Spleen (tissue), 11 donors: ENCODE results near the gene PLCB1. TPM values are rescaled to one million over a fixed set of nuclear protein-coding genes. Genes with fewer than 3 reads are reported as not detected.

Experiments used
- DNase-seq: peaks from one replicate; pipeline ENCODE4 v3.0.0-alpha.2; 2020
- H3K27ac ChIP-seq, 8 donors: fragments of 200-600 bp; sonication (generic) in 7 of 8; 1 replicate in 4 of 8; 2 replicates in 4 of 8; pipeline versions ENCODE4 v1.5.0 to v1.8.0; 2016 to 2021; ENCODE audit warnings: inconsistent platforms in 4 of 8, mild to moderate bottlenecking in 4 of 8, moderate library complexity in 1 of 8
- H3K27me3 ChIP-seq, 7 donors: fragments of 200-600 bp; sonication (generic) in 6 of 7; replicated peaks in 1 of 7; 1 replicate in 4 of 7; 2 replicates in 3 of 7; pipeline versions ENCODE4 v1.5.0 to v1.8.0; 2016 to 2021; ENCODE audit warnings: inconsistent platforms in 3 of 7, mild to moderate bottlenecking in 1 of 7
- H3K36me3 ChIP-seq, 6 donors: fragments of 200-600 bp; sonication (generic) in 5 of 6; 1 replicate in 4 of 6; 2 replicates in 2 of 6; pipeline versions ENCODE4 v1.5.0 to v1.8.0; 2016 to 2021; ENCODE audit warnings: inconsistent platforms in 2 of 6
- H3K4me1 ChIP-seq, 6 donors: fragments of 200-600 bp; sonication (generic) in 5 of 6; 1 replicate in 3 of 6; 2 replicates in 3 of 6; pipeline versions ENCODE4 v1.5.0 to v1.8.0; 2016 to 2021; ENCODE audit warnings: inconsistent platforms in 3 of 6
- H3K4me3 ChIP-seq, 8 donors: fragments of 200-600 bp; sonication (generic) in 7 of 8; 1 replicate in 4 of 8; 2 replicates in 4 of 8; pipeline versions ENCODE4 v1.5.0 to v1.8.0; 2016 to 2021; ENCODE audit warnings: inconsistent platforms in 4 of 8, mild to moderate bottlenecking in 4 of 8, moderate library complexity in 2 of 8
- H3K9me3 ChIP-seq, 8 donors: fragments of 200-600 bp; sonication (generic) in 7 of 8; 1 replicate in 4 of 8; 2 replicates in 4 of 8; pipeline versions ENCODE4 v1.5.0 to v1.8.0; 2016 to 2021; ENCODE audit warnings: inconsistent platforms in 4 of 8
- CTCF ChIP-seq, 11 experiments: fragments of 200-600 bp in 7 of 11; fragments of 450-650 bp in 4 of 11; sonication (generic) in 4 of 11; IDR thresholded peaks in 8 of 11; conservative IDR thresholded peaks in 3 of 11; 1 replicate in 7 of 11; 2 replicates in 4 of 11; pipeline versions ENCODE4 v1.4.0 to v1.8.0; 2016 to 2021; ENCODE audit warnings: antibody characterized with exemption in 11 of 11, inconsistent platforms in 4 of 11, mild to moderate bottlenecking in 1 of 11
- POLR2A ChIP-seq, 3 donors: fragments of 450-650 bp; IDR thresholded peaks; one replicate each; pipeline ENCODE4 v1.5.1; 2017; ENCODE audit warnings: antibody characterized with exemption in 3 of 3, mild to moderate bottlenecking in 1 of 3
- POLR2AphosphoS5 ChIP-seq, 3 donors: sonication (generic); formaldehyde crosslinking; IDR thresholded peaks; one replicate each; pipeline ENCODE4 v1.5.1; 2017; ENCODE audit warnings: antibody characterized with exemption in 3 of 3
- WGBS, 5 donors: extraction: QIAGEN DNeasy Blood & Tissue Kit in 3 of 5; methylation state at CpG; one replicate each; pipeline versions ENCODE4 v1.1.5 to v1.1.7; 2013 to 2018; 5-methylcytosine and 5-hydroxymethylcytosine counted together
- intact Hi-C: fragments of 100-400 bp; cut with DNase I; formaldehyde crosslinking; loops from one replicate; pipeline ENCODE4 v1.15.0; 2023; ENCODE audit warnings: low total_unique reads
- polyA plus RNA-seq, 3 donors: library from polyadenylated mRNA; stranded (reverse); fragments of 200-250 nt; gene quantifications; one replicate each; pipeline ENCODE4 v1.2.1, GENCODE V29; 2013
- total RNA-seq, 7 donors: library from RNA; depleted of rRNA in 3 of 7; stranded (reverse); fragments of >200 nt in 3 of 7; fragmentation: NEBNext Ultra II Directional in 4 of 7; extraction: Animal tissue kit (Norgen Biotek cat#: 25700) in 4 of 7; gene quantifications; one replicate each; pipeline versions ENCODE4 v1.1.0 to v1.2.1, GENCODE V29; 2016 to 2021
- donor health status: healthy with polysubstance abuse.
- donor health status: DM: no; HTN: no; CAD: no; lungs with moderate emphysema.
- donor health status: DM: no; HTN: no; CAD: no.
- donor health status: Bipolar disorder and iron deficiency.
- donor health status: healthy.
- donor health status: DM: no; HTN: no; CAD: no.
- donor health status: DM: yes; HTN: yes; CAD: no.

PLCB1 gene
- total and polyA plus RNA-seq, 10 donors, result 1.0 to 33.7 (median 16.2) TPM

GRCh38 chr20:8296536-8296935, 164.5 kb downstream of the PLCB1 start:
- no peaks in the 10 kb centered on the region for H3K4me1 ChIP-seq
- H3K27ac ChIP-seq, result no peak overlapping the region
- H3K4me3 ChIP-seq, result no peak overlapping the region
- H3K9me3 ChIP-seq, result no peaks in the 10 kb centered on the region
- no peaks in the 10 kb centered on the region for H3K27me3 ChIP-seq
- TF ChIP-seq POLR2A (IDR thresholded peaks at IDR 0.05) (no peak), CTCF (IDR thresholded peaks at IDR 0.05 in 8 of 11, conservative IDR thresholded peaks at IDR 0.05 in 3 of 11) (no peak), POLR2AphosphoS5 (IDR thresholded peaks at IDR 0.05) (no peak)
- 49 to 87% (median 74%) methylated on average over 2 of the region's 2 CpGs for WGBS, 5 donors
- intact Hi-C loops, result no loop called here
- no peak for DNase-seq
- no peaks in the 10 kb centered on the region for H3K36me3 ChIP-seq

GRCh38 chr20:8298426-8299043, 166.5 kb downstream of the PLCB1 start:
- no peaks in the 10 kb centered on the region for H3K9me3 ChIP-seq
- 82 to 93% (median 86%) methylated on average over 1 of the region's 1 CpG for WGBS, 5 donors

GRCh38 chr20:8299921-8300320, 167.9 kb downstream of the PLCB1 start:
- H3K4me3 ChIP-seq, result no peak overlapping the region
- DNase-seq, result no peak
- H3K9me3 ChIP-seq, result no peaks in the 10 kb centered on the region
- no peaks in the 10 kb centered on the region for H3K27me3 ChIP-seq
- intact Hi-C loops, result no loop called here
- 80 to 94% (median 92%) methylated on average over 4 of the region's 4 CpGs for WGBS, 5 donors
- no peak for TF ChIP-seq CTCF (IDR thresholded peaks at IDR 0.05 in 8 of 11, conservative IDR thresholded peaks at IDR 0.05 in 3 of 11)
- TF ChIP-seq POLR2AphosphoS5 (IDR thresholded peaks at IDR 0.05), result no peak
- TF ChIP-seq POLR2A (IDR thresholded peaks at IDR 0.05), result no peak
- H3K27ac ChIP-seq, result no peak overlapping the region
- H3K36me3 ChIP-seq, result no peaks in the 10 kb centered on the region
- no peaks in the 10 kb centered on the region for H3K4me1 ChIP-seq

More at GRCh38 chr20:8298426-8299043, 166.5 kb downstream of the PLCB1 start:
- Histone ChIP-seq H3K4me3 (no peak overlapping the region), H3K4me1 (no peaks in the 10 kb centered on the region), H3K27me3 (no peaks in the 10 kb centered on the region), H3K27ac (no peak overlapping the region), H3K36me3 (no peaks in the 10 kb centered on the region)
- intact Hi-C loops, result no loop called here
- TF ChIP-seq CTCF (IDR thresholded peaks at IDR 0.05 in 8 of 11, conservative IDR thresholded peaks at IDR 0.05 in 3 of 11), result no peak
- TF ChIP-seq POLR2A (IDR thresholded peaks at IDR 0.05), result no peak
- no peak for TF ChIP-seq POLR2AphosphoS5 (IDR thresholded peaks at IDR 0.05)
- DNase-seq, result no peak

- 92 to 96% (median 94%) methylated on average over 4 of the region's 4 CpGs for WGBS, 5 donors
- TF ChIP-seq POLR2A (IDR thresholded peaks at IDR 0.05) (no peak), CTCF (IDR thresholded peaks at IDR 0.05 in 8 of 11, conservative IDR thresholded peaks at IDR 0.05 in 3 of 11) (no peak), POLR2AphosphoS5 (IDR thresholded peaks at IDR 0.05) (no peak)
- Histone ChIP-seq H3K36me3 (no peaks in the 10 kb centered on the region), H3K4me3 (no peak overlapping the region), H3K27me3 (no peaks in the 10 kb centered on the region), H3K4me1 (peaks cover 0 to 6% (median 0%) of the 10 kb centered on the region in 6 donors), H3K27ac (no peak overlapping the region), H3K9me3 (no peaks in the 10 kb centered on the region)
- no peak for DNase-seq
- intact Hi-C loops, result no loop called here
Measured at GRCh38 chr20:8301655-8302054, 169.6 kb downstream of the PLCB1 start.
